T-helper 1 cell (primary cell): ENCODE measurements around the gene TIGAR.

Experiments used
- DNase-seq, 5 donors: peaks; one replicate each; pipeline ENCODE4 v3.0.0-alpha.2; 2012 to 2020

TIGAR gene

DNA sequence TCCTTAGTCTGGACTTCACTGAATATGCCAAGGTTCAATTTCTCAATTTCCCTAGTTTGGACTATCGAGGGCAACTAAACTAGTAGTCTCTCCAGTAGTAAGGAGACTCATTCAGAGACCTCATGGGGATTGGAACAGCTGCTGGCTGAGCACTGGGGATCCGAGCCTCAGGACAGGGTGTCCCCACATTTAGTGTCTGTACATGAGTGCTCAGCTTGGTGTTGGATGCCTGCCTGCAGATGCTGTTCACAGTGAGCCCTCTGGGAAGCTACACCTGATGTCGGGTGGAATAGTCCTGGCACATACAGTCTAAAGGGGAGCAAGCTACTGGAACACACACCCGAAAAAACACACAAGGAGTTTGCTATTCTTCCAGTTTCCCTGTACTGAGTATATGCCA is 59.3 kb downstream of the TIGAR start:
- DNase-seq, result no peak

DNA sequence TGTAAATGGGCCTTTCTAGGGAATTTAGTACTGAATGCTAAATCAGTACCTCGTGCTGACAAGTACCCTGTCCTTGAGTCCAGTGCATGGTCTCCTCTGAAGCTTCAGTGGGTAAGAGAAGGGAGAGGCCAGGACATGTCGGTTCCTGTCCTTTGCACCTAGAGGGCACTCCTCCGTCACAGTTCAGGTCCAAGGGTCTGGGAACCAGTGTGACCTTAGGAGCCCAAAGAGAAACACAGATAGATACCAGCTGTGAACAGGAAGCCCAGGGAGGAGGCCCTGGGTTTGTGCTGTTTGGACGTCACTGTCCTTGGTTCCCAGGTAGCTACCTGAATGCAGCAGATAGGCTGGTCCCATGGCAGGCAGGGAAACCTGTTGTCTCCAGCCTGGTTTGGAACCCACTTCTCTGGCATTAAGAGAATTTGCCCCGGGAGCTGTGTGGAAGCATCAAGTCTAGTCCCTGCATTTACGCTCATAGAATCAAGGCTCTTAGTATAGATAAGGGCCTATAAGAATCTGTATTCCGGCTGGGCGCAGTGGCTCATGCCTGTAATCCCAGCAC is 62.4 kb downstream of the TIGAR start:
- peak in 1 of 5 donors; percentile 13 for DNase-seq

DNA sequence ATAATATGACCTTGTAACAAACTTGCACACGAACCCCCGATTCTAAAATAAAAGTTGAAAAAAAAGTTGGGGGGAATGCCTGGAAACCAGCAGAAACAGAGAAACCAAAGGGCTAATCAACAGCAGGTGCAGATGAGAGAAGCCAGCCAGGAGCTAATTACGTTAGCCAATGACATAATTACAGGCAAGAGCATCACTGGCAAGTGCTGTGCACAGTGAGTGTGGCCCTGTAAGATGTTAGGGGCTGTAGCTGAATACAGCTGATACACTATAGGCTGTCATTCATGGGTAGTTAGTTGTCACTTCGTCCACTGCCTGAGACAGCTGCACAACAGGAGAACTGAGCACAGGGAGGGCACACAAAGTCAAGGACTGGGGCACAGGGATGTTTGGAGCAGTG is 65.8 kb downstream of the TIGAR start:
- no peak for DNase-seq

DNA sequence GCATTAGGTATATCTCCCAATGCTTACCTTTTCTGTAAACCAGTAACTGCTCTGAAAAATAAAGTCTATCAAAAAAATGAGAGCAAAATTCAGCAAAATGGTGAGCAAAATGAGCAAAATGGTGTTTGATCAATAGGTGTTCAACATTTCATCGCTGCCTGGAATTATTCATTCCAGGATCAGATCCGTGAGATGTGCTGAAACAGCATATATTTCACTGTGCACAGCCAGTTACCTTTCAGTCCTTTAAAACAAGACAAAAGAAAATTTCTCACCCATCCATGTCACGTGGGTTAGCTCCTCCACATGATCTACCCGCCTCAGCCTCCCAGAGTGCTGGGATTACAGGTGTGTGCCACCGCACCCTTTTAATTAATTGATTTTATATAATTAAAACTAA is 66.6 kb downstream of the TIGAR start:
- no peak for DNase-seq

DNA sequence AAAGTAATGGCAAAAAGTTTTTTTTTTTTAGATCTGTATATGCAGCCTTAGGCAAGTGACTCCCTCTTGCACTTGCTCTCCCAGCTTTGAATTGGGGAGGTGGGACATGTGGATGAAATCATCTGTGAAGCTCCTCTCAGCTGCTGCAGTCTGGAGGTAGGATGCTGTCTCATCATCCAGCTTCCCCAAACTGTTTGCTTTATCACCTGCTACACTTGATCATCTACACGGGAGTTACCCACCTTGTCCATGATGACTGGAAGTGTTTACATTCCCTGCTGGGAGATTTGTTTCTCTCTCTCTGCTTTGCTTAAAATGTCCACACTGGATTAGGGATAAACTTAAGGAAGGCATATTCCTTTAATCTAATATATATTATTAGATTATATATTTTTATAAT is 67.0 kb downstream of the TIGAR start:
- no peak for DNase-seq

DNA sequence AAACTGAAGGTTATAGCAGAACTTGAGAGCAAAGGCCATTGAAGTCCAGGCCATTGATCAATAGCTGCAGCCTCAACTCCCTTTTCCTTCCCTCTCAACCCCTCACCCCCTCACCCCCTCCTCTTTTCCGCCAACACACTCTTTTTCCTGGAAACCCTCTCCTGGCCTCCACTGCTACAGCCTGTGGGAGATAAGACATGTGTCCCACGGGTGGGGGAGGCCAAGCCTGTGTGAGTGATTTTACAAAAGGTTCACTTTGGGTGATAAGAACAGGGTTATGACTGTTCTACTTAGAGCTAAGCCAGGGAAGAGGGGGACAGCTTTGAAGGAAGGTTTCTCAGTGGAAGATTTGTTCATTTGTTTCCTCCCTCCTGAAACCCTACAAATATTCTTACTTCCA is 67.6 kb downstream of the TIGAR start:
- no peak for DNase-seq

DNA sequence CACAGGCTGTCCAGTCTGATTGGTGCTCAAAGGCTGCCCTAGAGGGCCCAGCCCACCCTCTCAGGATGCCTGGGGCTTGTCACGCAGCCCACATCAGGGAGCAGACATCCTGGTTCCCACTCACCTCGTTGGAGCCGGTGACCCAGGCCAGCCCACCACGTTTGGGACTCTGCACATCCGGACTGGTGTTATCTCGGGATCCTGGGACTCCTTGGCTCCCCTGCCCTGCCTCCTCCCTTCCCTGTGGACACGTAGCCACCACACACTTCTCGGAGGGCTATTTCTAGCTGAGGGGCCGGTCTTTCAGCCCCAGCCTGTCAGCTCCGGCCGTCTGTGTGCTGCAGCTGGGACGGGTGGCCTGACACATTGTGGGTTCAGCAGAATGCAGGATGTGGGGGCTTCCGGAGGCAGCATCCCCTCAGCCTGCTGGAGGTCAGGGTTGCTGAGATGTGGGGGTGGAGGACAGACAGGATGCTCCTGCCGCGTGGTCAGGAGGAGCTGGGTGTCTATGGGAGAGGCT is 71.3 kb downstream of the TIGAR start:
- no peak for DNase-seq

DNA sequence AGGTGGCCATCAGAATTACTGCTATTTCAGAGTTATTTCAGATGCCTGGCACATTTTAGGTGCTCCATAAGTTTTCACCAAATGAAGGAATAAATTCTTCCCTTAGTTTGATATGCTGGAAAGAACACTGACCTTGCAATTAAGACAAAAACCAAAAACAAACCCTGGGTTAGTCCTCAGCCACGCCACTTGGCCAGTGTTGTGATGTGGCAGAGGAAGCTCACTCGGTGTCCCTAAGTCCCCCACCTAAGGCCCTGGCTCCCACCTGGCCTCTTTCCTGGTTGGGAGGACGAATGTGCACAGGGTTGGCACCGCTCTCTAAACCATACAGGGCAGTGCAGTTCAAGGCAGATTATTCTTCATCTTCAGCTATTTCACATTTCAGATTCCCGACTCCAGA is 72.2 kb downstream of the TIGAR start:
- DNase-seq, result no peak

DNA sequence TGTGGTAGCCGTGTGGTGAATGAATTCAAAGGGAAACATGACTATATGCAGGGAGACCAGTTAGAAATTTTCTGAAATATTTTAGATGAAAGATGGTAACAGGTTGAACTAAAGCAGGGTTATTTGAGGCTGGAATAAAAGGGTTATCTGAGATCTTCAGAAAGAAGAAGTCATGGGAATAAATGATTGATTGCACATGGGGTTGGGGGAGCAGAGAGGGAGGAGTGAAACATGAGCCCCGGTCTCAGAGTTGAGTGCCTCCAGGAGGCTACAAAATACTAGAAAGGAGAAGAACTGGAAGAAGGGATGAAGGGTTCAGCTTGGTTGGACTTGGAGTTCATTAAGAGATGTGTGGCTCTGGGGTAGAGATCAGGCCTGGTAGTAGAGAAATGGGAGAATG is 74.8 kb downstream of the TIGAR start:
- DNase-seq, result no peak

DNA sequence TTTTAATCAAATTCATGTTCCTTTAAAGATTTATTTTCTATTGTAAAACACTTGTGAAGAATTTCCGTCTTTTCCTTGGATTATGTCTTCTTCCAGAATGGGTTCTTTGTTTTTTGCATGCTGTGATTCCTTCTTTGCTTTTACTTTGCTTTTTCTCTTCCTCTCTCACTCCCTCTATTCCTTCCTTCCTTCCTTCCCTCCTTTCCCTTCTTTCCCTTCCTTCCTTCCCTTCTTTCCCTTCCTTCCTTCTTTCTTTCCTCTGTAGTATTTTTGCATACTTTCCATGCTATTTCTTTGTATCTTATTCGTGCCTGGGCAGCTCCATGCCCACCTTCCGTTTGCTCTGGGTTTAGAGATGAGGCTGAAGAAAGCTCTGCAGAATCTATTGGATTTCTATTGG is 80.1 kb downstream of the TIGAR start:
- no peak for DNase-seq

DNA sequence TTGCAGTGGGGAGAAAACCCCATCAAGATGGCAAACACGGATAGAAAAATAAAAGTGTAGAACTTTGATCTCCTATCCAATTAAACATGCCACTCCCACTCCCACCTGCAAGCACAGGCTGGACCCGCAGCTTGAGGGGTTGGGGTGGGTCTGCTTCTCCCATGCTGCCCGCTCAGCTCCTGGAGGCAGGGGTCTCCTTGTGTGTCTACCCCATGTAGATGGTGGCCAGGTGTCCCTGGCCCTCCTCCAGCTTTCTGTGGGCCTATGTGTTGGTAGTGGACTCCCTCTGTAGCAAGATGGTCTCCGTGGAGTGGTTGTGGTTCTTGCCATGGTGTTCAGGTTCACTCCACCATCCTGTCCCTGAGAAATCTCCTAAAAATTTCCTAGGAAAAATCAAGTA is 82.0 kb downstream of the TIGAR start:
- DNase-seq, result no peak
